ENCODE data around the gene RSPH10B2.
A peak's percentile ranks its signal among the peaks of the same experiment; 100 is the strongest.
"Not testable (repeated sequence)": the region's sequence is repeated elsewhere in the genome, so short reads cannot be mapped to it uniquely, and the experiment has no call there.

RSPH10B2 gene

GRCh38 chr7:6753964-6754363 is at the start of gene RSPH10B2:
TSS of gene RSPH10B2 (plus strand) at chr7:6754103. CDS start at chr7:6757678, 3,575 bp downstream.
- not testable (repeated sequence) for DNase-seq

- peak; percentile 6 to 10 for DNase-seq
Measured at GRCh38 chr7:6705959-6706665, 47.8 kb upstream of the RSPH10B2 start.

GRCh38 chr7:6706666-6707407 is 47.1 kb upstream of the RSPH10B2 start, which contains the start of gene ZNF12:
TSS of gene ZNF12 (minus strand) at chr7:6706947. CDS start at chr7:6705173, 1,774 bp downstream.
- DNase-seq: peak; percentile 95

- DNase-seq: no peak
Measured at GRCh38 chr7:6708304-6708703, 45.6 kb upstream of the RSPH10B2 start.

- DNase-seq: no peak
Measured at GRCh38 chr7:6709808-6710207, 44.1 kb upstream of the RSPH10B2 start.

GRCh38 chr7:6714360-6714759 is 39.5 kb upstream of the RSPH10B2 start:
- DNase-seq: no peak

GRCh38 chr7:6715898-6716297 is 38.0 kb upstream of the RSPH10B2 start:
- not testable (repeated sequence) for DNase-seq

GRCh38 chr7:6718124-6718523 is 35.8 kb upstream of the RSPH10B2 start:
- no peak for DNase-seq

GRCh38 chr7:6724351-6724750 is 29.6 kb upstream of the RSPH10B2 start:
- DNase-seq: not testable (repeated sequence)

GRCh38 chr7:6725003-6725402 is 28.9 kb upstream of the RSPH10B2 start:
- peak in 1 of 2 donors; percentile 40 for DNase-seq

GRCh38 chr7:6726341-6726740 is 27.6 kb upstream of the RSPH10B2 start:
- not testable (repeated sequence) for DNase-seq

- DNase-seq: no peak
Measured at GRCh38 chr7:6727663-6728062, 26.2 kb upstream of the RSPH10B2 start.

- not testable (repeated sequence) for DNase-seq
Measured at GRCh38 chr7:6728893-6729491, 24.9 kb upstream of the RSPH10B2 start.

- peak; percentile 85 to 89 for DNase-seq
Measured at GRCh38 chr7:6729492-6730342, 24.2 kb upstream of the RSPH10B2 start.

- peak in 1 of 2 donors; percentile 19 for DNase-seq
Measured at GRCh38 chr7:6730343-6730633, 23.6 kb upstream of the RSPH10B2 start.

GRCh38 chr7:6738415-6738814 is 15.5 kb upstream of the RSPH10B2 start:
- not testable (repeated sequence) for DNase-seq

- not testable (repeated sequence) for DNase-seq
Measured at GRCh38 chr7:6744410-6745100, 9.3 kb upstream of the RSPH10B2 start.

GRCh38 chr7:6749335-6749734 is 4.6 kb upstream of the RSPH10B2 start:
- DNase-seq: not testable (repeated sequence)

- not testable (repeated sequence) for DNase-seq
Measured at GRCh38 chr7:6750173-6750572, 3.7 kb upstream of the RSPH10B2 start.

- DNase-seq: not testable (repeated sequence)
Measured at GRCh38 chr7:6761186-6761585, 7.3 kb downstream of the RSPH10B2 start.

GRCh38 chr7:6781581-6781980 is 27.7 kb downstream of the RSPH10B2 start:
- not testable (repeated sequence) for DNase-seq

GRCh38 chr7:6789353-6789752 is 35.5 kb downstream of the RSPH10B2 start:
- not testable (repeated sequence) for DNase-seq

Measured in CD4-positive, alpha-beta T cell treated with Interleukin-1 beta for 1 hour (primary cell).